H54 (cell line): ENCODE measurements around the gene ETFA.

Experiments used
- DNase-seq: peaks from one replicate; pipeline ENCODE4 v3.0.0; 2011; ENCODE audit warnings: low spot score, mixed read lengths; ENCODE audit not compliant: insufficient read length
- FAIRE-seq: peaks from 3 replicates; lab custom pipeline; 2011; peaks lifted over from hg19 to GRCh38; lab: Jason Lieb, UNC
- POLR2A ChIP-seq: IDR thresholded peaks from 2 replicates; pipeline ENCODE4 v1.6.1; 2011; ENCODE audit warnings: low read depth, mild to moderate bottlenecking, low read length

Gene ETFA

DNA sequence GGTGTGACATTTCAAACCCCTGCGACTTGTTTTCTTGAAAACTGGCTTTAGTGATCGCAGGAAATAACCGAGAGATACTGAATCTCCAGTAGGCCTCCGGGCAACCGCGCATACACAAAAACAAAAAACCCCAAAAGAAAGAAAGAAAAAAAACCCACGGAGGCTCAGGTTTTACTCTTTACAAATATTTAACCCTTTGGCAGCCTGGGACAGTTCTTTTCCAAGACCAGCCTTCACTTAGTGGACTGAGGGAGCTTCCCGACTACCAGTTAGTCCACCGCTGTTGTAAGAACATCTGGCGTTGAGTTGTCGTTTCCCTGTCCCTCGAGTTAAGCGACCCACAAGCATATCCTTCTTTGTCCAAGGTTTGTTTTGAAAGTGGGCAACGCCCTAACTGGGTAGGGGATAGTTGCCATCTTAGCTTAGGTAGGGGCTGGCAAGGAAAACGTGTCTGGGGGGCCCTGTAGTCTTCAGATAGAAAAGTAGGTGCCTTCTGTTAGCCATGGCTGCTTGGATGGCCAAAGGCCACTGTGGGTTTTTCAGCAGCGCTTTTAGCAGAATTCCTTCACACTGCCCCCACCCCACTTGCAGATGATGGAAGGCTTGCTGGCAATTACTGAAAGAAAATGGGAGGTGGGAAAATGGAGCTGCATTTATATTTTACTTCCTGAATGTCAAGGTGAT lies 32.2 kb upstream of the ETFA start:
- FAIRE-seq (no peak), DNase-seq (no peak)
- no peak for TF ChIP-seq POLR2A

DNA sequence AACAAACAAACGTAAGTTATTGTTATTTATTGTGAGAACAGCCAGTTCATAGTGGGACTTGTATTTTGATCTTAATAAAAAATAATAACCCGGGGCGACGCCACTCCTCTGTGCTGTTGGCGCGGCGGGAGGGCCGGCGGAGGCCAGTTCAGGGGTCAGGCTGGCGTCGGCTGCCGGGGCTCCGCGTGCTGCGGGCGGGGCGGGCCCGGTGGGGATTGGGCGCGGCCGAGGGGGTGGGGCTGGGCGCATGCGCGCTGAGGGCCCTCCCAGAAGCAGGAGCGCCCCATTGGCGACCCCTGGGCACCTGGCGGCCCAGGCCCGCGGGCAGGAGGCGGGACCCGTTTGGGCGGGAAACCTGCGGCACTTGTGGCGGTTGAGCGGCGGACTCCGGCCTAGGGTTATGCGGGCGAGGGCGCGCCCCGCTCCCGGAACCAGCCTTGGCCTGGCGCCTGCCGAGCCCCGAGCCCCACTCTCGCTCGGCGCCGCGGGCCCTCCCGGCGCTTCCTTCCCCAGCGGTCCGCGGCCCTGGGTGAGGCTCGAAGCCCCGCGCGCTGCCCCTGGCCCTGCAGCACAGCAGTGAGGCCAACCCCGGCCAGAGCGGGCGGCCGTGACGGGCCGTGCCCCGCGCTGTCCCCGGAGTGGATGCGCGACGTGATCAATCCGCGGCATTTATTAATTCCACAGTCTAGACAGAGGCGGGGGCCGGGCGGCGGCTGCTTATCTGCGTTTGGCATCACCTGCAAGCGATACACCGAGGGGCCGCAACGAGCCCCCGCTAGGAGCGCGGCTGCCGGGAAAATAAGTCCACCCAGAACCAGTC lies 31.3 kb upstream of the ETFA start:
- DNase-seq (no peak), FAIRE-seq (no peak)
- TF ChIP-seq POLR2A: no peak

- FAIRE-seq (no peak), DNase-seq (no peak)
- TF ChIP-seq POLR2A: no peak
These were observed 30.8 kb upstream of the ETFA start for GRCh38 chr15:76342058-76342381.

GRCh38 chr15:76341366-76342057 lies 30.2 kb upstream of the ETFA start:
- no peak for TF ChIP-seq POLR2A
- FAIRE-seq: no peak
- no peak for DNase-seq

GRCh38 chr15:76340803-76341365 lies 29.6 kb upstream of the ETFA start:
- FAIRE-seq: no peak
- TF ChIP-seq POLR2A: no peak
- no peak for DNase-seq

DNA sequence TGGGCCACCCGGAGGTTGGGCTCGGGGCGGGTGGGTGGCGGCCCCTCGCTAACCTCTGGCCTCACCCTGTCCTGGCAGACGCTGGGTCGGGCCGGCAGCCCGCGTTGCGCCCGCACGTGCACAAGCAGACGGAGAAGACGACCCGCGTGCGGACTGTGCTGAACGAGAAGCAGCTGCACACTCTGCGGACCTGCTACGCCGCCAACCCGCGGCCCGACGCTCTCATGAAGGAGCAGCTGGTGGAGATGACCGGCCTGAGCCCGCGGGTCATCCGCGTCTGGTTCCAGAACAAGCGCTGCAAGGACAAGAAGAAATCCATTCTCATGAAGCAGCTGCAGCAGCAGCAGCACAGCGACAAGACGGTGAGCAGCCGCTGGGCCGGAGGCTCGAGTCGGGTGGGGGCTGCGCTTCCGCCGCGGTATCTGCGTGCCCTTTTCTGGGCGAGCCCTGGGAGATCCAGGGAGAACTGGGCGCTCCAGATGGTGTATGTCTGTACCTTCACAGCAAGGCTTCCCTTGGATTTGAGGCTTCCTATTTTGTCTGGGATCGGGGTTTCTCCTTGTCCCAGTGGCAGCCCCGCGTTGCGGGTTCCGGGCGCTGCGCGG lies 29.0 kb upstream of the ETFA start:
- TF ChIP-seq POLR2A: no peak
- DNase-seq (no peak), FAIRE-seq (no peak)

DNA sequence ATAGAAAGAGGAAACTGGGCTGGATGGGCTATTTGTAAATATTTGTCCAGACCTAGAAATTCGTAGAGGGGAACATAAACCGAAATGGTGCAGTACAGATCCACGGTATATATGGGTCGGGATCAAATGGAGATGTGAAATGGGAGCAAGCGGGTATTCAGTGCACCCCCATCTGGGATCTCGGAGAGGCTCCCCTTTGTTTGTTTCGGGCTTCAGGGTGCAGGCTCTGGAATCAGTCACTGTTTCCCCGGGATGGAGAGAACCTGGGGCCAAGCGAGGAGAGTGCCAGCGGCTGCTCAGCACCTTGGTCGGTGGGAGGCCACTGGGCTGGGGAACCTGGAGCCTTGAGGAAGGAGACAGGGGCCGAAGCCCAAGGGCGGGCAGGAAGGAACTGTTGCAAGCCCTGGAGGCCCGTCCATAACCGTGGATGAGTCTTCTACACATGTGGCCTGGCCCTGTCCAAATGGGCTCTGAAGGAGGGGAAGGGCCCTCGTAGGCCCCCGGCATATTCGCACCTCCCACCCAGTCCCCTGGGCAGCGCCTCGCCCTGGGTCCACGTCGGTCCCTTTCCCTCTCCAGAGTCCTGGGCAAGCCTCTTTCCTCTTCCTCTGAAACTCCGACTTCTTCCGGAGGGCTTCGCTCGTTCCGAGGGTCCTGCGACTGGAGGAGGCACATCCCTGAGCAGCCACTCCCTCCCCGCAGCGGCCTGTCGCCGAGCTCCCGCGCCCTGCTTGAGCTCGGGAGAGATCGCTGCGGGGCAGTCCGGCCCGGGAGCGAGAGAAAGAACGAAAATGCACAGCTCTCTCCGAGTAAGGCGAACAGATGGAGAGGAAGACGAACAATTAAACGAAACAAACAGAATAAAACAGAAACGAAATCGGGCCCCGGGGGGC lies 28.3 kb upstream of the ETFA start:
- FAIRE-seq (no peak), DNase-seq (no peak)
- no peak for TF ChIP-seq POLR2A

- DNase-seq: no peak
- no peak for FAIRE-seq
- no peak for TF ChIP-seq POLR2A
These were observed 27.4 kb upstream of the ETFA start for GRCh38 chr15:76338486-76339304.

DNA sequence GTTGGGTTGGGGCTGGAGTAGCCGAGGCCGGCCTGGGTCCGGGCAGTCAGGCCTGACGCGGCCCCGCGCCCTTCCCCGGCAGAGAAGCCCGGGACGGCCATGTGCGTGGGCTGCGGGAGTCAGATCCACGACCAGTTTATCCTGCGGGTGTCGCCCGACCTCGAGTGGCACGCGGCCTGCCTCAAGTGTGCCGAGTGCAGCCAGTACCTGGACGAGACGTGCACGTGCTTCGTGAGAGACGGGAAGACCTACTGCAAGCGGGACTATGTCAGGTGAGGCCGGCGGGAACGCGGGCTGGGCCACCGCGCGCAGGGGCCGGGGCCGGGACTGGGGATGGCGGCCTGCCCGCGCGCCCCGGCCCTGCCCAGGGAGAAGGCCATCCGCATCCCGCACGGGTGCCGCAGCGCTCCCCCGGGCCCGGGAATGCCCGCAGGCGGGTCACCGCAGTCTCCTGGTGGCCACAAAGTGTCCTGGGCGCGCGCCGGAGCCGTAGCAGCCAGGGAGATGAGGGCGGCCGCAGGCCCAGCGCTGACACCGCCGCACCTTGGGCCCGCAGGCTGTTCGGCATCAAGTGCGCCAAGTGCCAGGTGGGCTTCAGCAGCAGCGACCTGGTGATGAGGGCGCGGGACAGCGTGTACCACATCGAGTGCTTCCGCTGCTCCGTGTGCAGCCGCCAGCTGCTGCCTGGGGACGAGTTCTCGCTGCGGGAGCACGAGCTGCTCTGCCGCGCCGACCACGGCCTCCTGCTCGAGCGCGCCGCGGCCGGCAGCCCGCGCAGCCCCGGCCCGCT lies 26.6 kb upstream of the ETFA start:
- FAIRE-seq (no peak), DNase-seq (no peak)
- TF ChIP-seq POLR2A: no peak

- FAIRE-seq (no peak), DNase-seq (peak; percentile 58)
- TF ChIP-seq POLR2A: no peak
These were observed 25.9 kb upstream of the ETFA start for GRCh38 chr15:76337059-76337695.
